Measurements from ENCODE around the gene MPG.
A peak's percentile ranks its signal among the peaks of the same experiment; 100 is the strongest.

The MPG gene

GRCh38 chr16:50769-51591, 27.0 kb upstream of the MPG start:
- Histone ChIP-seq H3K27ac (no peak overlapping the region), H3K4me3 (IDR thresholded peaks at IDR 0.05; ENCODE audit: insufficient read depth, low read depth, low read length) (no peak overlapping the region), H3K9ac (no peak overlapping the region), H4K20me1 (ENCODE audit: insufficient read depth) (no peaks in the 10 kb centered on the region), H3K4me2 (peak overlapping the region; percentile 62; the same call in 1 of the 2 replicates), H3K27me3 (ENCODE audit: insufficient read depth, low read depth) (no peaks in the 10 kb centered on the region), H3K4me1 (ENCODE audit: low read depth, poor library complexity, severe bottlenecking) (peaks cover 16% of the 10 kb centered on the region), H3K79me2 (ENCODE audit: insufficient read depth, low read depth) (peaks cover 46% of the 10 kb centered on the region), H2AFZ (ENCODE audit: low read depth) (no peak overlapping the region), H3K36me3 (ENCODE audit: insufficient read depth) (peaks cover 10% of the 10 kb centered on the region; the same call in 1 of the 2 replicates)
- TF ChIP-seq, protein P1, sequence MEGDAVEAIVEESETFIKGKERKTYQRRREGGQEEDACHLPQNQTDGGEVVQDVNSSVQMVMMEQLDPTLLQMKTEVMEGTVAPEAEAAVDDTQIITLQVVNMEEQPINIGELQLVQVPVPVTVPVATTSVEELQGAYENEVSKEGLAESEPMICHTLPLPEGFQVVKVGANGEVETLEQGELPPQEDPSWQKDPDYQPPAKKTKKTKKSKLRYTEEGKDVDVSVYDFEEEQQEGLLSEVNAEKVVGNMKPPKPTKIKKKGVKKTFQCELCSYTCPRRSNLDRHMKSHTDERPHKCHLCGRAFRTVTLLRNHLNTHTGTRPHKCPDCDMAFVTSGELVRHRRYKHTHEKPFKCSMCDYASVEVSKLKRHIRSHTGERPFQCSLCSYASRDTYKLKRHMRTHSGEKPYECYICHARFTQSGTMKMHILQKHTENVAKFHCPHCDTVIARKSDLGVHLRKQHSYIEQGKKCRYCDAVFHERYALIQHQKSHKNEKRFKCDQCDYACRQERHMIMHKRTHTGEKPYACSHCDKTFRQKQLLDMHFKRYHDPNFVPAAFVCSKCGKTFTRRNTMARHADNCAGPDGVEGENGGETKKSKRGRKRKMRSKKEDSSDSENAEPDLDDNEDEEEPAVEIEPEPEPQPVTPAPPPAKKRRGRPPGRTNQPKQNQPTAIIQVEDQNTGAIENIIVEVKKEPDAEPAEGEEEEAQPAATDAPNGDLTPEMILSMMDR (conservative IDR thresholded peaks at IDR 0.05; ENCODE audit: low read depth, low read length) = no peak

DNA sequence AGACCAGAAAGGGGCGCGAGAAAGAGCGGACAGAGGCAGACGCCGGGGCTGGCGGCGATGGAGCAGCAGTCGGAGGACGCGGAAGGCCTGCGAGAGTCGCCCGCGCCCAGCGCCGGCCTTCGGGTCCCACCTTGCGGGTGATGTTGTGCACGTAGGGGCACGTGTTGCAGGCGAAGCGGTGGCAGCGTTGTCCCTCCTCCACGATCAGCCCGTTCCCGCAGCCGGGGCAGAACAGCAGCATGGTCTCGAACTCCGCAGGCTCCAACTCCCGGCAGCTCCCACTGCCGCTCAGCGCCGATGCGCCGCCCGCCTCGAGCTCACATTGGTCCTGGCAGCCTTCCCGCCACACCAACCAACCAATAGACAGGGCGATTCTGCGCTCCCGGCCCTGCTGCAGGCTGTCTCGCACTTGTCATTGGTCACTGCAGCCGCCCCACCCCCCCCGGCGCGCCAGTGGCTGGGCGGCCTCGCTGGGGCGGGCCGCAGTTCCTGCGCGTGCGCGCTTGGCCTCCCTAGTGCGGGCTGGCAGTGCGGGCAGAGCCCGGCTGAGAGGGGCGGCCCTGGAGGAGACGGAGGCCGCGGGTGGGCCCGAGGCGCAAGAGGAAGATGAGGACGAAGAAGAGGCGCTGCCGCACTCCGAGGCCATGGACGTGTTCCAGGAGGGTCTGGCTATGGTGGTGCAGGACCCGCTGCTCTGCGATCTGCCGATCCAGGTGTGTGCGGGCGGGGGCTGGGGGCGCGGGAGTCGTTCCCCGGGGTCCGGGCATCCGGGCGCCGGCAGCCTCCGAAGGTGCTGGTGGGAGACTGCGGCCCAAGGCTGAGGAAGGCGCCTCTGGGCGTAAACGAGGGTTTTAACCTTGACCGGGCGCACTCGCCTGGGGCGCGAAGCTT, 24.4 kb upstream of the MPG start, which contains the start of the genes POLR3K and SNRNP25:
Gene POLR3K, minus strand, starts transcription at position 263 of the 891 bp plus-strand sequence. Its CDS starts 22 bp downstream, at position 241.
Gene SNRNP25, plus strand, starts transcription at position 483 of the 891 bp plus-strand sequence. Its CDS starts 189 bp downstream, at position 672.
- Histone ChIP-seq H3K4me3 (IDR thresholded peaks at IDR 0.05; ENCODE audit: insufficient read depth, low read depth, low read length) (no peak within 1 kb of the TSS), H4K20me1 (ENCODE audit: insufficient read depth) (no peaks in the 10 kb centered on the region), H3K27me3 (ENCODE audit: insufficient read depth, low read depth) (no peaks in the 10 kb centered on the region), H3K4me2 (peak within 1 kb of the TSS; percentile 62), H3K27ac (peak within 1 kb of the TSS; percentile 66), H2AFZ (ENCODE audit: low read depth) (peak within 1 kb of the TSS; percentile 92), H3K79me2 (ENCODE audit: insufficient read depth, low read depth) (peaks cover 46% of the 10 kb centered on the region), H3K36me3 (ENCODE audit: insufficient read depth) (peaks cover 10% of the 10 kb centered on the region; the same call in 1 of the 2 replicates), H3K9ac (peak within 1 kb of the TSS; percentile 68), H3K4me1 (ENCODE audit: low read depth, poor library complexity, severe bottlenecking) (peaks cover 16% of the 10 kb centered on the region)
- TF ChIP-seq, protein P1 (conservative IDR thresholded peaks at IDR 0.05; ENCODE audit: low read depth, low read length) = no peak

GRCh38 chr16:54237-54581, 23.8 kb upstream of the MPG start:
- no peak overlapping the region for H3K27ac ChIP-seq
- H3K27me3 ChIP-seq (ENCODE audit: insufficient read depth, low read depth) = no peaks in the 10 kb centered on the region
- H3K4me2 ChIP-seq = peak overlapping the region; percentile 58
- H3K36me3 ChIP-seq (ENCODE audit: insufficient read depth) = peaks cover 10% of the 10 kb centered on the region; the same call in 1 of the 2 replicates
- H3K4me3 ChIP-seq (IDR thresholded peaks at IDR 0.05; ENCODE audit: insufficient read depth, low read depth, low read length) = no peak overlapping the region
- H4K20me1 ChIP-seq (ENCODE audit: insufficient read depth) = no peaks in the 10 kb centered on the region
- TF ChIP-seq, protein P1 (conservative IDR thresholded peaks at IDR 0.05; ENCODE audit: low read depth, low read length) = no peak
- H3K4me1 ChIP-seq (ENCODE audit: low read depth, poor library complexity, severe bottlenecking) = peaks cover 16% of the 10 kb centered on the region
- H3K9ac ChIP-seq = peak overlapping the region; percentile 68; the same call in 1 of the 2 replicates
- H2AFZ ChIP-seq (ENCODE audit: low read depth) = peak overlapping the region; percentile 92
- peaks cover 46% of the 10 kb centered on the region for H3K79me2 ChIP-seq (ENCODE audit: insufficient read depth, low read depth)

- Histone ChIP-seq H3K4me1 (ENCODE audit: low read depth, poor library complexity, severe bottlenecking) (peaks cover 16% of the 10 kb centered on the region), H3K27me3 (ENCODE audit: insufficient read depth, low read depth) (no peaks in the 10 kb centered on the region), H3K79me2 (ENCODE audit: insufficient read depth, low read depth) (peaks cover 38% of the 10 kb centered on the region), H4K20me1 (ENCODE audit: insufficient read depth) (no peaks in the 10 kb centered on the region), H2AFZ (ENCODE audit: low read depth) (no peak overlapping the region), H3K36me3 (ENCODE audit: insufficient read depth) (peaks cover 5% of the 10 kb centered on the region; the same call in 1 of the 2 replicates), H3K9ac (no peak overlapping the region), H3K4me3 (IDR thresholded peaks at IDR 0.05; ENCODE audit: insufficient read depth, low read depth, low read length) (no peak overlapping the region), H3K27ac (no peak overlapping the region), H3K4me2 (no peak overlapping the region)
- TF ChIP-seq, protein P1 (conservative IDR thresholded peaks at IDR 0.05; ENCODE audit: low read depth, low read length) = no peak
Observed at GRCh38 chr16:55571-56136, 22.4 kb upstream of the MPG start.

Data from KMS-11 (cell line).